Measurements from ENCODE around the gene ARHGEF2.

ARHGEF2 gene

GRCh38 chr1:155981266-155982088, 3.1 kb upstream of the ARHGEF2 start:
- H3K4me3 ChIP-seq (ENCODE audit: low read length) = peak overlapping the region; percentile 9; the same call in 1 of the 2 replicates
- TF ChIP-seq ZNF274 (IDR thresholded peaks at IDR 0.05; ENCODE audit: low read depth, low read length) = no peak

GRCh38 chr1:155979597-155980343, 1.4 kb upstream of the ARHGEF2 start:
- peak overlapping the region; percentile 68 for H3K4me3 ChIP-seq (ENCODE audit: low read length)
- no peak for TF ChIP-seq ZNF274 (IDR thresholded peaks at IDR 0.05; ENCODE audit: low read depth, low read length)

DNA sequence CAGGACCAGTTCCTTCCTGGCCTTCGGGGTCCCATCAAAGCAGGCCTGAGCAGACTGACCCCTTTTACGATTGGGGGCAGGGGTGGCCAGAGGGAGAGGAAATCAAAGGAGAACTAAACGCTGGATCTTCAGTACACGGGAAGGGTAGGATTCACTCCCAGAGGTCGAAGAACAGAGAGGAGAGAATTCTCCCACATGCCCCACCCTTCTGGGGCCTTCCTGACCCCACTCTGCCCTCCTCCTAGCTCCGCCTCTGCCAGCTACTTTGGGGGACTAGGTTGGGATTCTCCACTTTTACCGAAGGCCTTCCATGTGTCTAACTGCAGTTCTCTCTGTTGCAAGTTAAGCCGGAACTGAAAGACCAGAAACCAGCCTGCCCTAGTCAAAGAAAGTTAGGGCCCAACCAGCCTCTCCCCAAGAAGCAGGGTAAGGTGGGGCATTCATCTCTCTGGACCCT, 654 bp upstream of the ARHGEF2 start:
- peak overlapping the region; percentile 68 for H3K4me3 ChIP-seq (ENCODE audit: low read length)
- TF ChIP-seq ZNF274 (IDR thresholded peaks at IDR 0.05; ENCODE audit: low read depth, low read length) = no peak

- no peak for TF ChIP-seq ZNF274 (IDR thresholded peaks at IDR 0.05; ENCODE audit: low read depth, low read length)
- peak overlapping the region; percentile 68 for H3K4me3 ChIP-seq (ENCODE audit: low read length)
Observed at GRCh38 chr1:155977690-155978324, 540 bp downstream of the ARHGEF2 start.

GRCh38 chr1:155976913-155977689, 1.2 kb downstream of the ARHGEF2 start:
- no peak for TF ChIP-seq ZNF274 (IDR thresholded peaks at IDR 0.05; ENCODE audit: low read depth, low read length)
- H3K4me3 ChIP-seq (ENCODE audit: low read length) = peak overlapping the region; percentile 68

DNA sequence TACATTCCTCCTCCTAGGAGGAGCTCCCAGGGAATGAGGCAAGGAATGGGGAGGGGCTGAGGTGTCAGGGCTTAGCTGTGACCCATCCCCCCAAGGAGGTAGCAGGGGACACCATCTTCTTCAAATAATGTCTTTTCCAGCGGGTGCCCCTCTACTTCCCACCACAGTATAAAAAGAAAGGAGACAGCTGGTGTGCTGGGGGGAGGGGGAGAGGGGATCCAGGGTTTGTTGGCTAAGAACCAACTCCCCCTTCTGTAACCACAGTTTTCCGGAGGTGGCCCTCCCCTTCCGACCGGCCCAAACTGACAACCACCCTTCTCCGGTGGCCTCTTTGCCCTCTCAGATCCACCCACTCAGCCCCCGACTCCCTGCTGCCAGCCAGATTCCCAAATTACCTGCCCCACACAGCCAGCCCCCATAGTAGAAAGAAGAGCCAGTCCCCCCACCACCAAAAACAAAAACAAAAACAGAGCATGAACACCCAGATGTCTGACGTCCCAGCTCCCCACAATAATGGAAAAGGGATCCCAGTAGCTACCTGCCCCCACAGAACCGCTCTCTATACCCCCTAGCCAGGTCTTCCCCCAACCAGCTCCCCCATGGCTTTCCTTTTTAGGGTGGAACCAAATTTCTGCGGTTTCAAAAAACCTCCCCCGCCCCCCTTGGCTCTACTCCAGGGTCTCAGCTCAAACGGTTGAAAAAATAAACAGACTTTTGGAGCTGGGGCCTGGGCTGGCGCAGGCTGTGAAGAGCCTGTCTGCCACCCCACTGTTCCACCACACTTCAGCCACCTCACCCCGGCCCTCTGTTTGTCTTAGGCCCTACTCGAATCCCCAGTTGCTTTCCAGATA, 2.1 kb downstream of the ARHGEF2 start:
- TF ChIP-seq ZNF274 (IDR thresholded peaks at IDR 0.05; ENCODE audit: low read depth, low read length) = no peak

DNA sequence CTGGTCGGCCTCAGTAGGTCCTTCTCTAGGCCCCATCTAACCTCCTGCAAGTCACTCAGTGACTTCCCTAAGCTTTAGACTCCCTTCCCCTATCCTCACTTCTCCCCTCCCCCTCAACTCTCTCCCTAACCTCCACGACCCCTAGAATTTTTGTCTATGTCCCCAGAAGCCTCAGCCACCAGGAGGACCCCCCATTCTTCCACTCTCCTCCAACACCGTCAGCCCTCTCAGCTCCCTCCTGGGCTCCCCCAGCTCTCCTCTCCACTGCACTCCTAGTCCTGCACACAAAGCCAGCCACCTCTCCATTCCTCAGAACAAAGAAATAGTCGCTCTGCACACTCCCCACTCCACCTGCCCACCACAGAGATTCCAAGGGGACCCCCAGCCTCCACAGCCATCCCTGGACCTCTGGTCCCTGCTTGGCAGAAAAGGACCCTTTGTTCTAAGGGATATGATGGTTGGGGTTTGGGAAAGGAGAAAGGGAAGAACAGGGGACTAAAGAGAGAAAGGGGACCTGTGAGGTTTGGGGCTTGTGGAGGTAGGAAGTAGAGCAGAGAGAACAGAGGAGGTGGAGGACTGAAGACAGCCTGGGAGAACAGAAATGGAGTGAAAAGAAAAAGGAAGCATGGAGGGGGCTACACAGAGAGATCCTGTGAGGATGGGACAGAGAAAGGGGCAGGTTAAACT, 2.8 kb downstream of the ARHGEF2 start:
- no peak for TF ChIP-seq ZNF274 (IDR thresholded peaks at IDR 0.05; ENCODE audit: low read depth, low read length)
- peak overlapping the region; percentile 68 for H3K4me3 ChIP-seq (ENCODE audit: low read length)

More for the DNA sequence above, 2.1 kb downstream of the ARHGEF2 start:
- peak overlapping the region; percentile 68 for H3K4me3 ChIP-seq (ENCODE audit: low read length)

DNA sequence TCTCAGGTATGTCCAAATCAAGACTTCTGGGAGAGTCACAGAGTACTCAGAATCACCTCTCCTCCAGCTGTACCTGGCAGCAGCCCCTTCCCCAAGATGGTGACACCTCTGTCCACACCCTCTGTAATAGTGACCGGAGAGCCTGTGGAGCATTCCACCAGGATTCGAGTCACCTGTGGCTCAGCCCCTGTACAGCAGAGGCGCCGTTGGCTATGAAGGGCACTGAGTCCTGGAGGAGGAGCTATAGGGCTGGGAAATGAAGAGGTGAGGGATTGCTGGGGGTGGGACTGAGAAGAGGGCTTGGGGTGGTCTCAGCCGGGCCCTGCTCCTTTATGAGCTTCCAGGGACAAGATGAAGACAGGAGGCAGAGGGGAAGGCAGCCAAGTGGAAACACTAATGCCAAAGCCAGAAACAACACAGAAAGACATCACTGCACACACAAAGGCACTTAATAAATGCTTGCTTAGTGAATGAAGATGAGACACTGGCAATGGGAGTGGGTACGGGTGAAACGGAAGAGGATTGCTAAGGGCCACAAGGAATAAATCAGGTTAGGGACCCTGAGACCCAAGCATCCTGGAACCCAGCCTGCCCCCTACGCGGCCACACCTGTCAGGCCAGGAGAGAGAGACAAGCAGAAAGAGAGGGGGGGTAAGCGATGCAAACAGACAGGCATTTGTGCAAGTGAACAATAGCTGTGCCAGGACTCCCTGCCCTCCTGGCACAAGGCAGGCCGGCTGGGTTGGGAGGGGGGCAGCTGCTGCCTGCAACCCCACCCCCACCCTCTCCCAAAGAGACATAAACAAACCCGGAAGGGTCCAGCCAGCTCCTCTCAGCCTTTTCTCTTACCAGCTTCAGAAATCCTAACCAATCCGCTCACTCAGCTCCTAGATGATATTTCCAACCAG, 3.9 kb downstream of the ARHGEF2 start:
- peak overlapping the region; percentile 68; the same call in 1 of the 2 replicates for H3K4me3 ChIP-seq (ENCODE audit: low read length)
- no peak for TF ChIP-seq ZNF274 (IDR thresholded peaks at IDR 0.05; ENCODE audit: low read depth, low read length)

DNA sequence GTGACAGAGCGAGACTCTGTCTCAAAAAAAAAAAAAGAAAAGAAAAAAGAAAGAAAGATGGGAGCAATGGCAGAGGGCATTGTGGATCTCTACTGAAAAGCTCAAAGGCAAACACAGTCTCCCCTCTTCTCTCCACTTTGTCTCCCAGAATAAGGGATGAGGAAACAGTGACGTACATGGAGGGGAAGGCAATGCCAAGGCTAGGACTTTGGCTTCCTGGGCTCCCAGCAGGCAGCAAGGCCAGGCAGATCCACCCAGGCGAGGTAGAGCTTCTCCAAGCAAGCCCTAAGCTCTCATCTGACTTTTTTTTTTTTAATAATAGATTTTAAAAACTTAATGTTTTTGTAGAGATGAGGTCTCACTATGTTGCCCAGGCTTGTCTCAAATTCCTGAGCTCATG, 4.6 kb downstream of the ARHGEF2 start:
- no peak for TF ChIP-seq ZNF274 (IDR thresholded peaks at IDR 0.05; ENCODE audit: low read depth, low read length)
- no peak overlapping the region for H3K4me3 ChIP-seq (ENCODE audit: low read length)

DNA sequence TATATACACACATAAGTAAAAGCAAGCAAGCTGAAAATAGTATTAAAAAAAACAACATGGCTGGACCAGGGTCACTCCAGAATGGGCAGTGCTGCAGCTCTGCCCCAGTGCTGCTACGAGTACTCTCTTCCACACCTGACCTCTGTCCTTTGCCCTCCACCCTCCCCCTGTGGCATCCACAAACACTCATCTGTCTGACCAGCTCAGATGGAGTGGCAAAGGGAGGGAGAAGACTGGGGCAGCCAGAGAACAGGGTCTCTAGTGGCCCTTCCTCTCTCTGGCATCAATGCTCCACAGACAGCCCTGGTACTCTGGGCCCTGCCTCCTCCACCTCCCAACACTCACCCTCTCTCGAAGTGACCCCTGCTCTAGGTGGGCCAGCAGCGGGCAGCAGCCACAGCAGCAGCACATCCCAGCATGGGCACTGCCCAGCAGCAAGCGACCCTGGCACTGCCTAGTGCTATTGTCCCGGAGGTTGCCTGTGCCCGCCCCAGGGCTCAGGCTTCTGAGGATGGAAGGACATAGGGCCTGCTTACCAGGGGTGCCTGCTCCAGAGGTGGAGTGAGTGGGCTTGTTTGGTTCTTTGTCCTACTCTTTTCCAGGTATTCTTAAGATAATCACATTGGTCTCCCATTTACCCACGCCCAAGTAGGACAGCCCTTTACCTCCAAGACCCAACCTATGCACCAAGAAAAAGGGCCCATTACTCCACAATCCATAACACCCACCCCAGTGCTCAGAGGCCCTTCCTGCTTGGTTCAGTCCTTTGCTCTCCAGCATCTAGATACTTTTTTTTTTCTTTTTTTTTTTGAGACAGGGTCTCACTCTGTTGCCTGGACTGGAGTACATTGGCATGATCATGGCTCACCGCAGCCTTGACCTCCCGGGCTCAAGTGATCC, 6.2 kb downstream of the ARHGEF2 start:
- TF ChIP-seq ZNF274 (IDR thresholded peaks at IDR 0.05; ENCODE audit: low read depth, low read length) = no peak
- no peak overlapping the region for H3K4me3 ChIP-seq (ENCODE audit: low read length)
